LHCN-M2 (cell line): Measurements from ENCODE around the gene P3H4. TPM values are rescaled to one million over a fixed set of nuclear protein-coding genes. Genes with fewer than 3 reads are reported as not detected.

Source experiments
- DNase-seq: peaks from one replicate; pipeline ENCODE4 v3.0.0-alpha.2; 2012; ENCODE audit warnings: low read depth
- total RNA-seq: library from RNA; depleted of rRNA; stranded (reverse); fragments of >200 nt; gene quantifications from 2 replicates; pipeline ENCODE4 v1.2.3, GENCODE V29; 2014; rRNA removed

The P3H4 gene
- total RNA-seq, 1 experiment from 2014 or later = 49.1 TPM

DNA sequence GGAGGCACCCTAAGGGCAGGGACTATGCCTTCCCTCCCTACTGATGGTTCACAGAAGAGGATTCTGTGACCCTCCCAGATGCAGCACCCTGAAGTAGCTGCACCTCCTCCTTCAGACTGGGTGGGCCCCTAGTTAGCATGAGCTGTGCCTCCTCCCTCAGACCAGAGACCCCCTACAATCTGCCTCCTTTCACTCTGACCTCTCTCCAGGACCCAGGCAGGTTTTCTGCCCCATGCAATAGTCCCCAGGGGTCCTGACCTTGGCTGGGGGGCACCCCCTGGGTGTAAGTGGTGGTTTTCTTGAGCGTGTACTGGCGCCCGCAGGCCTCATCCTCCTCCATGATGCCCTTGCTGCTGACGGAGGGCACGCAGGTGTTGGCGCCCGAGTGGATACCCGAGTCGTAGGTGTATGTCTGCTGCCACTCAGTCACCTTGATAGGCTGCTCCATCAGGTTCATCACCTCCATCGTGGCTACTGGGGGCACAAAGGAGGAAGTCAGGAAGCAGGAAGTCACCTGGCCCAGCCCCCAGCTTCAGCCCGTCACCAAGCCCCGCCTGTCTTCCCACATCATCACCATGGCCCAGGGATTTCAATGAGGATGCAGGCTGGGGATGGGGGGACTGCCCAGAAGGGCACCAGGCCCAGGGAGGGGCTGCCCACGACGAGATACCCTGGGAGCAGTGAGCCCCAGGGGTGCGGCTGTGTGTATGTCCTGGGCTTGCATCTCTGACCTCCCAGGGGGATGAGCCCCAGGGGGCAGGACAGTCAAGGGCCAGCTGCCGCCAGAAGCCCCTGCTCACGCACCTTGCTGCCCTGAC, 40.2 kb downstream of the P3H4 start:
- DNase-seq = no peak

DNA sequence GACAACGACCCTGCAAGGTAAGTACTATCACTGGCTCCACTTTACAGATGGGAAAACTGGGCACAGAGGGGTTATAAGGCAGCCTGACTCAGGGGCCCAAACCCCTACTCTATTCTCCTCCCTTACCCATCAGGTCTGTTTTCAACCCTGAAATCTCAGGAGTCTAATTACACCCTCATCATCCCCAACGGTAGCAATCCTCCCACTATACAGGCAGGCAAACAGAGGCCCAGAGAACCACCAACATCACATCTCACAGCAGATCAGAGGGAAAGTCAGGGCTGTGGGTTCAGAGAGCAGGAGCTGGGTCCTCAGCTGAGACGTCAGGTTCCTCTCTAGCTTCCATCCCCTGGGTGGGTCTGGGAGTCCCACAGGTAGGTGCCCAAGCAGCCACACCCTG, 41.8 kb downstream of the P3H4 start:
- no peak for DNase-seq

DNA sequence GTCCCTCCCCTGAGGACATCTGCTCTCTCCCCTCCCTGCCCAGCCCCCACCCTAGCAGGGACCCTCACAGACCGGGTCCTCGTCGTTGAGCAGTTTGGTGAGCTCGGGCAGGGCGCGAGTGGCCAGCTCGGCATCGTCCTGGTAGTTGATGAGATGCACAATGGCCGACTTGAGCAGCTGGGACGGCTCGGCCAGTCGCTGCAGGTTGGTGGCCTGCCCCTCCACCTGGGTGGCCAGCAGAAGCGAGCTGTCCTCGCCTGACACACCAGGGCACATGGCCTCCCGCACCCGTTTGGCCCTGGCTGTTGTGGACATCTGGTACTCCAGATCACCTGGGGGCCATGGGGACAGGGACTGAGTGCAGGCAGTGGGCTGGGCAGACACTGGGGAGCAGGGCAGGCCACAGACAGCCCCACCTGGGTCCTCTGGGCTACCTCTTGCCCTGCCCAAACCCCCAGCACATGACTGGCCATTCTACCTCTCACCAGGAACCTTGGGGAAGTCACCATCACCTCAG, 42.3 kb downstream of the P3H4 start:
- DNase-seq = no peak

DNA sequence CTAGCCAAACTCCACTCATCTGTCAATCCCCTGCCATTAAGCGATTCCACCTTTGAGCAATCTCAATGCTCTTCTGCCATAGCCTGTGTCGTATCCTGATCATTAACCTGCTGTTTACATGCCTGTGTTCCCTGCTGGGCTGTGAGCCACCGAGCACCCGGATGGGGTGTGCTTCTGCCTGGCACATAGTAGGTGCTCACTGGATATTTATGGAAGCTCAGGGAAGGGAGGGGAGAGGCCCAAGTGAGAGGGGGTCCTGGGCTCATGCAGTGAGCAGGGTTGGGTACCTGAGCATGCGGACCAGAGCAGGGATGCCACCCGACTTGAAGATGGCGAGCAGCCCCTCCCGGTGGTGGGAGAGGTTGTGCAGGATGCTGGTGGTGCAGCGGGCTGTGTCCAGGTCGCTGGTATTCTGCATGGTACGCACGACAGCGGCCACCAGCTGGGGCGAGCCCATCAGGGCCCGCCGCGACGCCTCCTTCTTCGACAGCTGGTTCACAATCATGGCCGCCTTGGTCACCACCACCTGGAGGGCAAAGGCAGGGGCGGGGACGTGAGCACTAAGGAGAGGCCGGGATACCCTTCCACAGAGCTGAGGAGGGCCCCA, 43.0 kb downstream of the P3H4 start:
- DNase-seq = no peak

DNA sequence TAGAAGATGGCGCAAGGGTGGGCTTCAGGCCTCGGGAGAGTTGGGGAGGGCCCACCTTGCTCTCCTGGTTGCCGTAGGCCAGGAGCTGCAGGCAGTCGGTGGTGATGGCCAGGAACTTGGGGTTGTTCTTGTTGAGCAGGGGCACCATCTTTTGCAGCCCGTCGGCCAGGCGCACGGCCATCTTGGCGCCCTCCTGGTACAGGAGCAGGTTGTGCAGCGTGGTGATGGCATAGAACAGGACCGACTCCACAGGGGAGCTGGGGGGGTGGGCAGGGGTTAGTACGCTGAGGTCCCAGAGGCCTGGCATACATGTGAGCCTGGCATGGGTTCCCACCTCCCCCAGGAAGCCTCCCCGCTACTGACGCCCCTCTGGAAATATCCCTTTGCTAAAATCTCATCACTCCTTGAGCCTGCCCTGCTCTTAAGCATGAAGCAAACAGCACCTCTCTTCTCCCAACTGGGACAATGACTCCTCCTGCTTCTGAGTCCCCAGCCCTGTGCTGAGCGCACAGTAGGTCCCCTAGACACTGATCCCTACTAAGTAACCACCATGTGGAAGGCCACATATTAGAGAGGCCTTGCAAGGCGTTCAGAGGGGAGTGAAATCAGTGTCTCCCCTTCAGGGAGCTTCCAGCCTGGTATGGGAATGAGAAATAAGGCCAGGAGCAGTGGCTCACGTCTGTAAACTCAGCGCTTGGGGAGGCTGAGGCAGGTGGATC, 44.3 kb downstream of the P3H4 start:
- DNase-seq = no peak

DNA sequence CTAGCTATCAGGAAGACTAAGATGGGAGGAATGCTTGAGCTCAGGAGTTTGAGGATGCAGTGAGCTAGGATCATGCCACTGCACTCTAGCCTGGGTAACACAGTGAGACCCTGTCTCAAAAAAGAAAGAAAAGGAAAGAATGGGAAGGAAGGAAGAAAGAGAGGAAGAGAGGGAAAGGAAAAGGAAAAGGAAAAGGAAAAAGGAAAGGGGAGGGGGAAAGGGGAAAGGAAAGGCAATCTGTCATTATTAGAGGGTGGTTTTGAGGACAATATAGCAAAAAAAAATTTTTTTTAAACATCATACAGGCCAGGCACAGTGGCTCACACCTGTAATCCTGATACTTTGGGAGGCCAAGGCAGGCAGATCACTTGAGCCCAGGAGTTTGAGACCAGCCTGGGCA, 45.6 kb downstream of the P3H4 start:
- no peak for DNase-seq

DNA sequence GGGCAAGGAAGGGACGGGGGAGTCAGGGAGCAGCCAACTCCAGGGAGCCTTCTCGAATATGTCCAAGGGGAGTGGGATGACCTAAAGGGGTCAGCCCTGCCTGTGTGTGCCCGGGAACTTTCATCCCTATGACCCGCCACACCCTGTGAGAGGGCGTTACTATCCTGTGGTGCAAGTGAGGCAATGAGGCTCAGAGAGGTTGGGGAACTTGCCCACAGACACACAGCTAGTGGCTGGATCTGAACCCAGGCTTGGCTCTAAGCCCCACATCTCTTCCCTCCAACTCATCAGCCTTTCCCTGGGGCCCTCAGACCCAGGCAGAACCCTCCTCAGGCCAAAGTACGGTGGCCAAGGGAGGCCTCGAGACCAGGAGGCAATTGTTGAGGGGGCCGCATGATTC, 48.4 kb downstream of the P3H4 start:
- no peak for DNase-seq

DNA sequence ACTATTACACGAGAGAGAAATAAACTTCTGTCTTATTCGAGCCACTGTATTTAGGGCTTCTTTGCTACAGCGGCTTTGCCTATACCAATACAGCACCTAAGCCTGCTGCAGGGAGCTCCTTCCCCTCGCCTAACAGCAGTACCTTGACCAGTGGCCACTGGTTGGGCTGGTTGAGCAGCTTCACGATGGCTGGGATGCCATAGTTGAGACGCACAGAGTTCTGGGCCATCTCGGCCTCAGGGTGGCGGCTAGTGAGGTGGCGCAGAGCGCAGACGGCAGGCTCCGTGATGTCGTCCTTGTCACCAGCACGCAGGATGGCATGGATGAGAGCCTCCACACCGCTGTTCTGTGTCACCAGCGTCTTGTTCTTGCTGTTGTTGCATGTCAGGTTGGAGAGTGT, 48.9 kb downstream of the P3H4 start:
- DNase-seq = no peak

DNA sequence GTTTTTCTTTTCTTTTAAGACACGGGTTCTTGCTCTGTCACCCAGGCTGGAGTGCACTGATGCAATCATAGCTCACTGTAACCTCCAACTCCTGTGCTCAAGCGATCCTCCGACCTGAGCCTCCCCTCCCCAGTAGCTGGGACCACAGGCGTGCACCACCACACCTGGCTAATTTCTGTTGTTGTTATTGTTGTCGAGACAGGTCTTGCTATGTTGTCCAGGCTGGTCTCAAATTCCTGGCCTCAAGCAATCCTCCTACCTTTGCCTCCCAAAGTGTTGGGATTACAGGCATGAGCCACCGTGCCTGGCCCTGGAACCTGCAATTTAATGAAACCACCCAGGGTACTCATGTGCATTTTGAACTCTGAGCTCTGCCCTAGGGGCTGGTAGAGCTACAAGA, 49.4 kb downstream of the P3H4 start:
- no peak for DNase-seq

DNA sequence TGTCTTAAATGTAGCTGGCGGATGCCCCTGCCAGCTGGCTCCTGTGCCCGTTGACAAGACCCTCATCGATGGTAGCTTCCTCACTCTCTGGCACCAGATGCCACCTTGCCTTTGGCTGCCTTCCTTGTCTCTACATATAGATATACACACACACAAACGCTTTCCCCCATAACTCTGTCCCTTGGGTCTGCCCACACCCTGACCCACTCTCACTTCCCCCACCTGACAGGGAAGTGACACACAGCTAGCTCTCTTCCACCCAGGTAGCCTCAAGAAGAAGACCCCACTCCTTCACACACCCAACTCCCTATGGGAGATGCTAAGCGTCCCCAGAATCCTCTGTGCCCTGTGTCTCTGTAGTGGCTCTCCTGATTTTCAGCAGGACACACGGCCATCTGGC, 50.9 kb downstream of the P3H4 start:
- no peak for DNase-seq

DNA sequence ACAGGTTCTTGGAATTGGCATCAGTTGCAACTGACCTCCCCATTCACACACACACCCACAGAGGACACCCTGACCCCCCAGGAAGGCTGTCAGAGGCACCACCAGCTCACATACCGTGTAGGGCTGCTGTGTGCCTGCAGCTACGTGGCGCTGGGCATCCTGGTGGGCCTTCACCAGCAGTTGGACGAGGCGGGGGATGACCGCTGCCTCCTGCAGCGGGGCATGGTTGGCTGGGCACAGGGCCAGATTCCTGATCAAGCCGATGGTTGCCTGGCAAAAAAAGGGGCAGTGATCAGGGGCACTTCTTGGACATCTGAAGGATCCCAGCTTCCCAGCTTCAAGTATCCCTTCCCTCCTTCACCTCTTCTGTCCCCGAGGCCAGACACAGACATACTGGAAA, 53.1 kb downstream of the P3H4 start:
- no peak for DNase-seq

DNA sequence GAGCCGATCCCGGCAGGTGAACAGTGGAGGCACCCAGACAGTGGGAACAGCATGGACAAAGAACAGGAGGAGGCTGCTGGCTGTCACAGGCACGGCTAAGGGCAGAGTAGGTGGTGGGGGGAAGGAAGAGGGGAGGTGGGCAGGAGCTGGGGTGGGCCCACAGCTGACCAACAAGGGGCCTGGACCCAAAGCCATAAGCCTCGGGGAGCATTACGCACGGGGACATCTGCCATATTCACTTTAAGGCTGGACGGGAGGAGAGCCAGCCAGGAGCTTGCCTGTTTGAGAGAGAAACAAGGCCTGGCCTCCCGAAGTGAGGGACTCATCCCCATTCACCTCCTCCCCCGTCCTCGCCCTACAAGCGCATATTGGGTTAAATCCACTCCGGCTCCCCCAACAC, 57.7 kb downstream of the P3H4 start:
- no peak for DNase-seq

Other genes starting within 250 kb of the P3H4 start
- gene KRT9, start 239.9 kb downstream of the P3H4 start, total RNA-seq = not detected in 2 replicates
- gene KRT14, start 225.1 kb downstream of the P3H4 start, total RNA-seq = not detected in 2 replicates
- not detected in 2 replicates for gene KRT16, start 199.2 kb downstream of the P3H4 start, total RNA-seq
- 6.9 and 11.0 TPM in 2 replicates for gene KRT17, start 187.4 kb downstream of the P3H4 start, total RNA-seq
- gene EIF1, start 123.1 kb downstream of the P3H4 start, total RNA-seq = 56.9 and 63.7 TPM in 2 replicates
- not detected in 2 replicates for gene GAST, start 99.6 kb downstream of the P3H4 start, total RNA-seq
- gene HAP1, start 77.3 kb downstream of the P3H4 start, total RNA-seq = under 0.01 TPM in 1 of 2 replicates, not detected in the other
- not detected in 2 replicates for gene JUP, start 25.2 kb downstream of the P3H4 start, total RNA-seq
- 271 and 283 TPM in 2 replicates for gene FKBP10, start 1.1 kb upstream of the P3H4 start, total RNA-seq
- 74.1 and 101 TPM in 2 replicates for gene NT5C3B, start 24.3 kb upstream of the P3H4 start, total RNA-seq
- gene KLHL10, start 25.9 kb upstream of the P3H4 start, total RNA-seq = not detected in 2 replicates
- 21.8 and 22.5 TPM in 2 replicates for gene KLHL11, start 53.5 kb upstream of the P3H4 start, total RNA-seq
- gene ACLY, start 107.0 kb upstream of the P3H4 start, total RNA-seq = 181 and 184 TPM in 2 replicates
- gene ODAD4, start 118.7 kb upstream of the P3H4 start, total RNA-seq = 0.19 and 0.86 TPM in 2 replicates
- 61.6 and 75.1 TPM in 2 replicates for gene CNP, start 154.8 kb upstream of the P3H4 start, total RNA-seq
- 67.5 and 83.1 TPM in 2 replicates for gene DNAJC7, start 205.5 kb upstream of the P3H4 start, total RNA-seq
- 41.2 and 48.5 TPM in 2 replicates for gene NKIRAS2, start 208.1 kb upstream of the P3H4 start, total RNA-seq
- gene C17orf113, start 238.7 kb upstream of the P3H4 start, total RNA-seq = 0.29 TPM in 1 of 2 replicates, not detected in the other